ENCODE results near the gene SYDE1. TPM values are rescaled to one million over a fixed set of nuclear protein-coding genes. Genes with fewer than 3 reads are reported as not detected.

SYDE1 gene
- total RNA-seq, 1 experiment from 2014 or later = 15.0 TPM

- no peaks in the 10 kb centered on the region for H3K9me3 Mint-ChIP-seq
- TF ChIP-seq FOXP4 (CRISPR knock-in tag; IDR thresholded peaks at IDR 0.05) (no peak), HMGA2 (CRISPR knock-in tag; IDR thresholded peaks at IDR 0.05) (no peak), MXD4 (CRISPR knock-in tag; IDR thresholded peaks at IDR 0.05; ENCODE audit: borderline replicate concordance) (no peak), JUN (CRISPR knock-in tag; IDR thresholded peaks at IDR 0.05) (no peak), SOX15 (CRISPR knock-in tag; IDR thresholded peaks at IDR 0.05) (no peak), ATF2 (CRISPR knock-in tag; IDR thresholded peaks at IDR 0.05; ENCODE audit: borderline replicate concordance, low read depth) (no peak), ZNF121 (CRISPR knock-in tag; IDR thresholded peaks at IDR 0.05) (no peak), NR3C1 (CRISPR knock-in tag; conservative IDR thresholded peaks at IDR 0.05; ENCODE audit: low read depth) (no peak), E2F1 (CRISPR knock-in tag; IDR thresholded peaks at IDR 0.05) (no peak), ZNF416 (CRISPR knock-in tag; IDR thresholded peaks at IDR 0.05) (no peak), USF2 (CRISPR knock-in tag; IDR thresholded peaks at IDR 0.05) (no peak), TP53 (CRISPR knock-in tag; IDR thresholded peaks at IDR 0.05) (no peak), GABPB1 (CRISPR knock-in tag; IDR thresholded peaks at IDR 0.05) (no peak), NFATC4 (CRISPR knock-in tag; IDR thresholded peaks at IDR 0.05) (no peak), RELA (CRISPR knock-in tag; IDR thresholded peaks at IDR 0.05; ENCODE audit: borderline replicate concordance) (no peak), ATF1 (CRISPR knock-in tag; IDR thresholded peaks at IDR 0.05) (no peak), ZNF425 (CRISPR knock-in tag; conservative IDR thresholded peaks at IDR 0.05) (no peak), ZBTB43 (CRISPR knock-in tag; IDR thresholded peaks at IDR 0.05) (no peak), JAZF1 (CRISPR knock-in tag; IDR thresholded peaks at IDR 0.05) (no peak), ZNF396 (CRISPR knock-in tag; IDR thresholded peaks at IDR 0.05; ENCODE audit: borderline replicate concordance) (no peak)
- DNase-seq (ENCODE audit: low spot score) (no peak), ATAC-seq (no peak)
- POLR2A ChIA-PET = no interaction called here
- no peak overlapping the region for H3K27ac Mint-ChIP-seq
- no peaks in the 10 kb centered on the region for H3K4me1 Mint-ChIP-seq
- no peaks in the 10 kb centered on the region for H3K27me3 Mint-ChIP-seq (ENCODE audit: low read depth)
- CTCF ChIA-PET = interaction anchor here (1.1 to 1.3 kb wide), 2 partner anchors 15 to 17 kb away, joined by 3 to 4 read pairs; no protein-coding TSS in a partner anchor
- H3K4me3 Mint-ChIP-seq = no peak overlapping the region
- peaks cover 66% of the 10 kb centered on the region for H3K36me3 Mint-ChIP-seq
Measured at GRCh38 chr19:15116856-15117255, 9.7 kb downstream of the SYDE1 start.
